Mesenteric fat pad (tissue), 1 donor: ENCODE measurements around the gene CRTAP. TPM values are rescaled to one million over a fixed set of nuclear protein-coding genes. Genes with fewer than 3 reads are reported as not detected.
"Not testable (repeated sequence)": the region's sequence is repeated elsewhere in the genome, so short reads cannot be mapped to it uniquely, and the experiment has no call there.

Source experiments
- DNase-seq: peaks from one replicate; pipeline ENCODE4 v3.0.0-alpha.2; 2020; ENCODE audit warnings: low spot score
- total RNA-seq: library from RNA; stranded (reverse); fragmentation: NEBNext Ultra II Directional; extraction: Animal tissue kit (Norgen Biotek cat#: 25700); gene quantifications from one replicate; pipeline ENCODE4 v1.2.1, GENCODE V29; 2021
- donor health status: DM: yes; HTN: yes; CAD: no.

Gene CRTAP
- total RNA-seq, 1 donor from 2014 or later: 371 TPM

DNA sequence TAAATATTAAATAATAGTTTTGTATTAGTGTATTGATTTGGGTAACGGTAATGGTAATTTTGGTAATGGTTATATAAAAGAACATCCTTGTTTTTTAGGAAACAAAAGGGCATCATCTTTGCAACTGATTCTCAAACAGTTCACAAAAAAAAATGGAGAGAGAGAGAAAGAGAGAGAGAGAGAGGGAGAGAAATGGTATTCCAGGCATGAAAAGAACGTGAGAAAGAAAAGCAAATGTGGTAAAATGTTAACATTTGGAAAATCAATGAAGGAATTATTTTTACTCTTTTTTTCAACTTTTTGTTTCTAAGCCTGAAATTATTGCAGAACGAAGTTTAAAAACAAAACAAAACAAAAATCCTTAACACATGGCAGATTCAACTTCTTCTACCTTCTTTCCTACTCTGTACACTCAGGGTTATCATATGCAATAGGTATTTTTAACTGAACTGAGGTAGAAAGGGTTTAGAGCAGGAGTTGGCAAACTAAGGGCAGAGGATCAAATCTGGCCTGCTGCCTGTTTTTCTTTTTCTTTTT, 14.6 kb upstream of the CRTAP start:
- DNase-seq: no peak

DNA sequence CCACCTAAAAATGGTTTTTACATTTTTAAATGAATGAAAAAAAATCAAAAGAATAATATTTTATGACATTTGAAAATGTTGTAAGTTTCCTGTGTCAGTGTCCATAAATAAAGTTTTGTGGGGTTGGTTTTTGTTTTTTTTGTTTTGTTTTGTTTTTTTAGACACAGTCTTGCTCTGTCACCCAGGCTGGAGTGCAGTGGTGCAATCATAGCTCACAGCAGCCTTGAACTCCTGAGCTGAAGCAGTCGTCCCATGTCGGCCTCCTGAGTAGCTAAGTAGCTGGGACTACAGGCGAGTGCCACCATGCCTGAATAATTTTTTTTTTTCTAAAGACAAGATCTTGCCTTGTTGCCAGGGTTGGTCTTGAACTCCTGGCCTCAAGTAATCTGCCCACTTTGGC, 14.1 kb upstream of the CRTAP start:
- DNase-seq: no peak

DNA sequence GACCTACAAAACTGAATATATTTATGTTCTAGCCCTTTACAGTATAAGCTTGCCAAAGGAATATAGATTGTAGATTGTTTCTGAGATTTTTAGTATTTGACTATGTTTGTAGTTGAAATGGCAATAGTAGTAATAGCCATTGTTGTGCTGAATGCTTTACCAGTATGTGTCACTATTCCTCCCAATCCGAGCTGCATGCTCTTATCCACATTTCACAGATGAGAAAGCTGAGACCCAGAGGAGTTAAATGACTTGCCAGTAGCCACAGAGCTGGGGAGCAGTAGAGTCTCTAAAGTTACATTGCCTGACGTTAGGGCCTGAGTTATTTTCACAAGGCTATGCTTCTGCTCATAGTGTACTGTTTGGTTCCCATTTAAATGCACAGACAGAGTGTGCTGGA, 13.6 kb upstream of the CRTAP start:
- no peak for DNase-seq

DNA sequence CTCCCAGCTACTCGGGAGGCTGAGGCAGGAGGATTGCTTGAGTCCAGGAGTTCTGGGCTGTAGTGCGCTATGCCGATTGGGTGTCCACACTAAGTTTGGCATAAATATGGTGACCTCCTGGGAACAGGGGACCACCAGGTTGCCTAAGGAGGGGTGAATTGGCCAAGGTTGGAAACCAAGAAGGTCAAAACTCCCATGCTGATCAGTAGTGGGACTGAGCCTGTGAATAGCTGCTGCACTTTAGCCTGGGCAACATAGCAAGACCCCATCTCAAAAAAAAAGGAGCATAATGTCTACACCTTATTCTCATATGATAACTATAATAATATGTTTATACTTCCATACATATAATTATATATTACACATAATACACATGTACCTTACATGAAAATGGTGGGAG, 10.8 kb upstream of the CRTAP start:
- no peak for DNase-seq

DNA sequence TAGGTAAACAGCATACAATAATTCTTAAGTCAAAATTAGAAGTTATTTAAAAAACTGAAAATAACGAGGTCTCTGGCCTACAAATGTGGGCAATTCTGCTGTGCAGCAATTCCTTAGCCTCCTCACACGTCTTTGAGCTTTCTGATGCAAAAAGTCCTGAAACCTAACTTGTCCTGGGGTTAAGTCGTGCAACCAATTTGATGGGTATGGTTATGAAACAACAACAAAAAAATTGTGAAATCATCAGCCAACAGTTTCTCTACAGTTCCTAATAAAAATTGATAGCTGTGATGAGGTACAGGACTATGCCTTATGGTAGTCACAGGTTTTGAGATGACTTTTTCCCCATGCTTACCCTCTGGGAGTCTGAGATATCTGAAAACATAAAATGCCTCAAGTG, 10.3 kb upstream of the CRTAP start:
- DNase-seq: no peak

DNA sequence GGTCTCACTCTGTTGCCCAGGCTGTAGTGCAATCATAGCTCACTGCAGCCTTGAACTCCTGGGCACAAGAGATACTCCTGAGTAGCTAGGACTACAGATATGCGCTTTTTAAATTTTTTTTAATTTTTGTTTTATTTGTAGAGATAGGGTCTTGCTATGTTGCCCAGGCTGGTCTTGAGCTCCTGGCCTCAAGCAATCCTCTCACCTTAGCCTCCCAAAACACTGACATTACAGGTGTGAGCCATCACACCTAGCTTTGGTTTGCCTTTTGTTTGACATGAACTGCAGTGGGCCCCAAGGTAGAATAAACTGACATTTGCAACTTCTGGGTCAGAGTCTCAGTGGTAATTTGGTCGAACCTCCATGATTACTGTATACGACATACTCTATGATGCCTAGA, 9.0 kb upstream of the CRTAP start:
- DNase-seq: no peak

DNA sequence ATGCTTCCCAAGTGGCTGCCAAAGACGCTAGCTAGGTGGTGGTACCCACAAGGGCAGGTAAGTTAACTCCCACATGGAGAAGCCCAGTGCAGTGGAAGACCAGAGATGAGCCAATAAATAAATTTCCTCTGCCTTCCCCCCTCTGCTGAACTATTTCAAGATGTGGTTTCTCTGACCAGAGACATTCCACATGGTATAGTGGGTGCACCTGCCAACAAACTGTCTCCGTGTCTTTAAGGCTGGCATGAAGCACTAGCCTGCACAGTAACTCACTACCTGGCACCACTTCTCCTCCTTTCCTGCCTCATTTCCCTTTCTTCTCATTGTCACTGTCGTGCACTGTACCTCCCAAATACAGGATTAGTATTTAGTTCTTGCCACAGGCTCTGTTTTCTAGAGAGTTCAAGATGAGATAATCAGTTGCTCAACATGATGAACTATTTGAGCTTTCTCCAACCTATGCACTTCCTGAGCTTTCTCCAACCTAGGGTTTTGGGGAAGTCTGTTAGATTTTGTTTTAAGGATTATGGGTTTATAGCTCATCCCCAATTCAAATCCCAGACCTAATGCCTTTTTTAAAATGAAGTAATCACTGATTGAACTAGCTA, 8.4 kb upstream of the CRTAP start:
- no peak for DNase-seq

DNA sequence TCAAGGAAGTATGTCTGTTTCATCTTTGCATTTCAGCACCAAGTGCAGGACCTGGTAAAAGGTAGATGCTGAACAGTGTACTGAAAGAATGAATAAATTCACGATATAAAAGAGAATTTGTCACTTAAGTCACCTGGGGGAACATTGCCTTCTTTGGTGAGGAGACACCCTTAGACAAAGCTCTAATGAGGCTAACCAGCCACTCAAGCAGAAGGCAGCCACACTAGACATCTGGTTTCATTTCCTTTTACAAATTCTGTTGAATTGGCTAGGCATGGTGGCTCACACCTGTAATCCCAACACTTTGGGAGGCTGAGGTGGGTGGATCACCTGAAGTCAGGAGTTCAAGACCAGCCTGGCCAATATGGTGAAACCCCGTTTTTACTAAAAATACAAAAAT, 7.0 kb upstream of the CRTAP start:
- DNase-seq: not testable (repeated sequence)

DNA sequence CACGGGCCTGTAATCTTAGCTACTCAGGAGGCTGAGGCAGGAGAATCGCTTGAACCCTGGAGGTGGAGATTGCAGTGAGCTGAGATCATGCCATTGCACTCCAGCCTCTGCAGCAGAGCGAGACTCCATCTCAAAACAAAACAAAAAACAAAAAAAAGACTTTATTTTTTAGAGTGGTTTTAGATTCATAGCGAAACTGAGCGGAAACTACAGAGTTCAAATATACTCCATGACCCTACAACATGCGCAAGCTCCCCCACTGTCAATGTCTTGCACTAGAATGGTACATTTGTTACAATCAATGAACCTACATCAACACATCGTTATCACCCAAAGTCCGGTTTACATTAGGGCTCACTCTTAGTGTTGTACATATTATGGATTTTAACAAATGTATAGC, 2.2 kb upstream of the CRTAP start:
- no peak for DNase-seq

DNA sequence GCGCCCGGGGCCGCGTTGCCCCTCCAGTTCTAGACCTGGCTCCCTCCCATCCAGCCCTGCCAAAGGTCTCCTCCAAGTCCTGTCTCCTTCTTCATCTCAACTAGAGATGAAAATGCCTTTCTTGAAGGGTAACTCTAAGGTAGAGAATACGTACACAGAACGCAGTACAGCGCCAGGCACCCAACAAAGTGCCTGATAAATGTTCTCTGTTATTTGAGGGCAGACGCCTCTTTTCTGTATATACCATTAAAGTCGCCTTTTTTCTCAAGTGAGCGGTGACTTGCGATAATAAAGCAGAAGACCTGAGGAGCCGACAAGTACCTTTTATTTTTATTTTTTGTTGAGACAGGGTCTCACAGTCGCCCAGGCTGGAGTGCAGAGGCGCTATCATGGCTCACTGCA, 809 bp downstream of the CRTAP start:
- DNase-seq: no peak

DNA sequence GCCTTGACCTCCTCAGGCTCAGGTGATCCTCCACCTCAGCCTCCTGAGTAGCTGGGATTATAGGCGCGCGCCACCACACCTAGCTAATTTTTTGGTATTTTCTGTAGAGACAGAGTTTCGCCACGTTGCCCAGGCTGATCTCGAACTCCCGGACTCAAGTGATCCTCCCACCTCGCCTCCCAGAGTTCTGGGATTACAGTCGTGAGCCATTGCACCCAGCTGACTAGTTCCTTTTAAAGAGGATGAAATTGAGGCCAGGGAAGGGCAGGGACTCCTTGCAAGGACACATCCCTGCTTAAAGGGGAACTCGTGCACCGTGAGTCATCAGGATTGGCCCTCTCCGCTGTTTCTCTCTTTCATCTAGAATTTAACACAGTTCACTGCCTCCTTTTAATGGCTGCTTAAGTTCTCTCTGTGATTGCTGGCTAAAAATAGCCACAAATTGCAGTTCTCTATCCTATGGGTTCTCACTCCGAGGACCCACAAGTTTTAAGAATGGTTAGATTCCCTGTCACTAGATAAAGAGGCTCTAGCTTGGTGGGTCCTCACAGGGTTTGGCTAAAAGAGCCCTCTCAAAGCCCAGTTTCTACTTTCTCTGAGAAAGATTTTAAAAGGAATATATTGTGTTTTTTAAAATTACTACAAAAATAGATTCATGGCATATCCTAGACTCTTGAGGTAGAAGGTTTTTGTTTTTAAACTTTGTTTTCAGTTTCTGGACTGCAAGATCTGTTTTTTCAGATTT, 1.4 kb downstream of the CRTAP start:
- no peak for DNase-seq

DNA sequence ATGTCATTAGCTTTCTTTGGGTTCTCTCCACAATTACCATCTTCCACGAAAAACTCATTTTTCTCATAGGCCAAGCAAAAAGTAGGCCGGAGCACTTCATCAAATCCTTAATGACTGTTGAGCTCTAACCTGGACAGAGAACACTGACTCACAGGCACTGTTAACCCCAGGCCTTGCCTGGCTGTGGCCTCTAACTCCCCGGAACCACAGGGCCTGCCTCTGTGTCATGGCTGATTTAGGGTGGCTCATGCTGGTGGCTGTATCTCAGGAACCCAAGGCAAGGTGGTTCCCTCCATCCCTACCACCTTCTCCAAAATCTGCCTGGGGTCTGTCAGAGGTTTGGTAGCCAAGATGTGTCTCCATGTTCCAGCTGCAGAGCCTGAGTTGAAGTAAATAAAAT, 3.6 kb downstream of the CRTAP start:
- no peak for DNase-seq

DNA sequence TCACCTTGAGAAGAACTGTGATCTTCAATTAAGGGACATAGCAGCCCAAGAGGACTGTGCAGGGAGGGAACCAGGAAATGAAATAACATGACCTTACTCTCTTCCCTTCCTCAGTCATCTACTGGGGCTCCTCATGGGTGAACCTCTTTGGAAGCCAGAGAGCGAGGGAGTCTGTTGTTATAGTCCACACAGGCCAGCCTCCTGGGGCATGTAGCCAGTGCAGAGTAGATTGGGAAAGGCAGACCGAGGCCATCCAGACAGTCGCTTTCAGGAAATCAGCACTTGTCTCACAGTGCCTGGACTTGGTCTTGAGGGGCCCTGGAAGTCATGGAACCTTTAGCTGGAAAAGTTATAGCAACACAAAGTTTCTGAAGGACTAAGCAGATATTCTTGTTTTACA, 6.1 kb downstream of the CRTAP start:
- DNase-seq: no peak

DNA sequence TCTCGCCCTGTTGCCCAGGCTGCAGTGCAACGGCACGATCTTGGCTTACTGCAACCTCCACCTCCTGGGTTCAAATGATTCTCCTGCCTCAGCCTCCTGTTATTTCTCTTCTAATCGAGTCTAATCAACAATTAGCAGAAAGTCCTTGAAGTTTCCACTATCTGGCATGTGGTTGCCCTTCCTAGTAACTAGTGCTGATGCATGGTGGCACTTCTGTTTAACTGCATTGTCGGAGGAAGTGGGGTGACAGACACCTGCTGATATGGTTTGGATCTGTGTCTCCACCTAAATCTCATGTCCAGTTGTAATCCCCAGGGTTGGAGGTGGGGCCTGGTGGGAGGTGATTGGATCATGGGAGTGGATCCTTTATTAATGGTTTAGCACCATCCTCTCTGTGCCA, 9.2 kb downstream of the CRTAP start:
- no peak for DNase-seq

DNA sequence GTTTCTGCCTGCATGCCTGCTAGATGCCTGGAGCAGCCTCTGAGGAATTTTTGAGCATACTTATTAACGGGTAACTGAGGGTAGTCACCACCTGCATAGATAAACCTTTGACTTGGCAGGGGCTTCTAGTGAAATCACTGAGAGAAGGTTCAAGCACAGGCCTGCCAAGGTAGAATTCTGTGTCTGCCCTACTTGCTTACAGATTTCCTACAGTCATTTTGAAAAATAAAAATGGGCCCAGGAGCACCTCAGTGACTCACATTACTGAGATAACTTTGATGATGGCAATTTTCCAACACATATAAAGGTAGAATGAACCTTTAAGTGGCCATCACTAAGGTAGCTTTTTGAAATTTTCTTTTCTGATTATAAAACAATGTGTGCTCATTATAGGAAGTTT, 10.8 kb downstream of the CRTAP start:
- DNase-seq: no peak

DNA sequence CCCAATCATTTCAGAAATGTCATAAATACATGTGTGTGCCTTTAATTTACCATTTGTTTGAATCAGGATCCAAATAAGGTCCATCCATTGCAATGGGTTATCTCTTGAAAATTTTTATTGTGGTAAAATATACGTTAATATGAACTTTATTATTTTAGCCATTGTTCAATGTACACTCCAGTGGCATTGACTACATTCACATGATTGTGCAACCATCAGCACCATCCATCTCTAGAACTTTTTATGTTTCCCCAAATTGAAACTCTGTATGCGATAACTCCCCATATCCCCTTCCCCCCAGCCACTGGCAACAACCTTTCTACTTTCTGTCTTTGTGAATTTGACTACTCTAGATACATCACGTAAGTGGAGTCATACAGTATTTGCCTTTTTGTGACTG, 12.0 kb downstream of the CRTAP start:
- no peak for DNase-seq

DNA sequence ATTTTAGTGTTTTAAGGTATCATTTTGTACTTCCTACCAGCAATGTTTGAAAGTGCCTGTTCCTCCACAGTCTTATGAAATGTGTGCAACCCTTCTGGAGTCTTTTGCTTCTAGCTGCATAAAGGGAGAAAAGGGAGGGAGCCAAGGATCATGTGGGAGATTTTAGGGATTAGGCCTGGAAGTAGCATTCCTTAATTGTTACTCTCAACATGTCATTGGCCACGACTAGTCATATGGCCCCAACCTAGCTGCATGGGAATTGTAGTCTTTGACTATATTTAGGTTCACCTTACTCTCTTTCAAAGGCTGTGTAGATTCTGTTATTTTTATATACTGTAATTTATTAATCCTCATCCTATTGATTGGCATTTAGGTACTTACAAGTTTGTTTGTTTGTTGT, 14.9 kb downstream of the CRTAP start:
- DNase-seq: no peak

DNA sequence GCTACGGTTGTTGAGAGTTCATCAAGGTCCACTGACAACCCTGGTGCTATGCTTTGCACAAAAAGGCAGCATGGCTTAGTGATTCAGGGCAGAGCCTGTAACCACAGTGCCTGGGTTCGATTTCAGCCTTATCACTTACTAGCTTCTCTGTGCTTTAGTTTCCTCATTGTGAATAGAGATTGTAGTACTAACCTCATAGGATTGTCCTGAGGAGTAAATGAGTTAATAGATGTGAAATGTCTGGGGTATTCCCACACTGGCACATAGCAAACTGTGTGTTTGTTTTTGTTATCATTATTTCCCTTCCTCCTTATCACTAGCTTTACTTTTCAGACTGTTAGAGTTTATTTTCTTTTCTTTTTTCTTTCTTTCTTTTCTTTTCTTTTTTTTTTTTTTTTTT, 16.3 kb downstream of the CRTAP start:
- DNase-seq: no peak

DNA sequence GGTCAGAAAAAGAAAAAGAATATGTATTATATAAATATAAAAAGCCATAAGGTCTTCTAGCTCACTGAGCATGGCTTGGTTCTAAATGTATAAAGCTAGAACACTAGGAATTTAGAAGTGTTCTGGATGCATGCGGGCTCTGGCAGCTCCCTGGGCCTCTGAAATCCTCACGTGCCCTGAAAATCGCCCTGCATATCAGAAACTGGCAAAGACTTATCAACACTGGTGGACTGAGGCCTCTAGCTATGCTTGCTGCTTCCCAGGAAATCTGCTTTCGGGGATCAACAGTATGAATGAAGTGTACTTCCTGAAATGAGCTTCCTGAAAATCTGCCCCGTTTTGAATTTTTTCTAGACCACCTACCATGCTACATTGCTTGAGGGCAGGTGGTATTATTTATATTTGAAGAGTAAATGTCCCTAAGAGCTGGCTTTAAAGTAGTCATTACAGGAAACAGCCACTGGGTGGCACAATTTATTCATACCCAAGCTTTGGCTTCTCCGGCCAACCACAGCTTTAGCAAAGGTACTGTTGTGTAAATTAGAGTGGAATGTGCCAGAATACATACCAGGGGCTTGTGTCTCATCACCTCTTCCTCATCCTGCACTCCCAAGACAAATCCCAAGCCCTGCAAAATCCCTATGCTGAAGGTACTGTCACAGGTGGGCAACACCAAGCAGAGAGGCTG, 17.7 kb downstream of the CRTAP start:
- DNase-seq: no peak

DNA sequence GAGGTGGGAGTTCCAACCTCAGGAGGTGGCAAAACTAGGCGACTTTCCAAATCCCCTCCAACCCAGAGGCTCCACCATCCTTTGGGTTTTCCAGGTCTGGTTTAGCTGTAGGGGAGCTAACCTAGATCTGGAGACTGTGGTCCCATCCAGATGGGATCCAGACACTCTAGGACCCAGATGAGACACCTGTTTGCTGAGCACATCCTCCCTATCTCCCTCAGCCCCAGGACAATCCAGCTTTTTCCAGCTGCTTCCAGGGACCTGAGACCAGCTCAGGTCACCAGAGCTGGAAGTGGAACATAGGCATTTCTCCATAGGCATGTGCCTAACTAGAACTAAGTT, 18.2 kb downstream of the CRTAP start:
- DNase-seq: no peak

DNA sequence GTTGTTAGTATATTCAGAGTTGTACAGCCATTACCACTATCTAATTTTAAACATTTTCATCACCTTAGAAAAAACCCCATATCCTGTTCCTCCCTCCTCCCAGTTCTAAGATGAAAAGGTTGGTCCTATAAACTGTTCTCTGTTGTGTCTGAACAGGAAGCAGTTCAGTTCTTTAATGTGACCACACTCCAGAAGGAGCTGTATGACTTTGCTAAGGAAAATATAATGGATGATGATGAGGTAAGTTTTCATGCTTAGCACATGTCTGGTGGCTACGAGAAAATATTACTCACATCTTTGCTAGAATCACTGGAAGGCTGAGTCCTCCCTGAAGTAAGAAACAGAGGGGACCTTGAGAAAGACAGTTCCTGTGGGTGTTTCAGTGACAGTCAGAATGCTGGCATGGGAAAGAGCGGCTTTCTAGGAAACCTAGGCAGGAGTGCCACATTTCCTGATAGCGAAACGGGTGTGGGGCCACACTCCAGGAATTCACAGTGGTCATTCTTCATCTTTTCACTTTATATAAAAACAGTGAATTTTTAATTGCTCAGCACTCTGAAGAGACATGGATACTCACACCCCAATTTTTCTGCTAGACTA, 20.3 kb downstream of the CRTAP start:
- DNase-seq: no peak

DNA sequence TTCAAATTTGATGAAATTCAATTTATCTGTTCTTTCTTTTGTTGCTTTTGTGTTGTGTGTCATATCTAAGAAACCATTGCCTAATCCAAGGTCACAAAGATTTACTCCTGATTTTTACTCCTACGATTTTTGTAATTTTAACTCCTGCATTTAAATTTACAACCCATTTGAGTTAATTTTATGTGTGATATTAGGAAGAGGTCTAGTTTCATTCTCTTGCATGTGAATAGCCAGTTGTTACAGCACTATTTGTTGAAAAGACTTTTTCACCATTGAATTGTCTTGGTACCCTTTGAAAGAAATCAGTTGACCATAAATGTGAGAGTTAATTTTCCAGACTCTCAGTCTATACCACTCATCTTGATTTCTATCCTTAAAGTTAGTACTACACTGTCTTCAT, 23.9 kb downstream of the CRTAP start:
- DNase-seq: no peak
